K562 (cell line): ENCODE measurements around the gene SIT1. TPM values are rescaled to one million over a fixed set of nuclear protein-coding genes. Genes with fewer than 3 reads are reported as not detected.

ENCODE experiments used
- ATAC-seq: fragments of 200-7000 bp; cut with Tn5 transposase; 3 replicates; pipeline ENCODE4 v1.9.1; 2020; ENCODE audit warnings: moderate library complexity
- BruUV-seq: library from RNA; stranded (reverse); fragments of 400-500 nt; replicated peaks from 2 replicates; lab custom pipeline; 2021; lab: Mats Ljungman, UMichigan
- CTCF ChIA-PET: fragments of 300-600 bp; formaldehyde crosslinking; extraction: SDS; loops from one replicate; lab custom pipeline; 2021; ENCODE audit warnings: low intra/inter-chr PET ratio; lab: Yijun Ruan, JAX
- POLR2A ChIA-PET: fragments of 300-600, 350-650 bp; sonication (Branson Sonifier 250); formaldehyde crosslinking; extraction: SDS; loops from one replicate; lab custom pipeline; 2021; ENCODE audit warnings: antibody characterized with exemption, inconsistent platforms; lab: Yijun Ruan, JAX
- DNase-seq, 4 experiments: peaks; one replicate each; pipeline versions ENCODE4 v3.0.0 to v3.0.0-alpha.2; 2011 to 2018; ENCODE audit warnings: low spot score in 3 of 4, mixed read lengths in 3 of 4; ENCODE audit errors: extremely low read depth in 1 of 4
- FAIRE-seq: peaks from 2 replicates; lab custom pipeline; 2011; peaks lifted over from hg19 to GRCh38; lab: Jason Lieb, UNC
- H2AFZ ChIP-seq: 2 replicates; pipeline ENCODE4 v1.6.0; 2011; ENCODE audit warnings: low read depth, low read length, control low read depth, inconsistent platforms
- H3K27ac ChIP-seq: fragments of 200-600 bp; 3 replicates; pipeline ENCODE4 v1.8.0; 2011; ENCODE audit warnings: low read depth, mild to moderate bottlenecking, control low read depth, inconsistent platforms, low read length, moderate library complexity, mixed read lengths; ENCODE audit errors: extremely low read depth
- H3K27me3 ChIP-seq, 2 experiments: fragments of 300-600 bp in 1 of 2; 2 replicates in 1 of 2; 3 replicates in 1 of 2; pipeline versions ENCODE4 v1.6.0 to v1.8.0; 2011; ENCODE audit warnings: inconsistent platforms in 2 of 2, low read length in 2 of 2, mild to moderate bottlenecking in 1 of 2, mixed read lengths in 1 of 2, moderate library complexity in 1 of 2; ENCODE audit not compliant: control insufficient read depth in 2 of 2, insufficient read depth in 2 of 2
- H3K36me3 ChIP-seq: fragments of 300-600 bp; 3 replicates; pipeline ENCODE4 v1.8.0; 2011; ENCODE audit warnings: mild to moderate bottlenecking, low read length, inconsistent platforms; ENCODE audit not compliant: control insufficient read depth, insufficient read depth
- H3K4me1 ChIP-seq, 2 experiments: fragments of 200-600 bp in 1 of 2; replicated peaks in 1 of 2; 2 replicates in 1 of 2; 3 replicates in 1 of 2; pipeline versions ENCODE4 v1.5.1 to v1.8.0; 2011; ENCODE audit warnings: inconsistent platforms in 2 of 2, low read length in 2 of 2, mild to moderate bottlenecking in 1 of 2, mixed read lengths in 1 of 2, moderate library complexity in 1 of 2; ENCODE audit not compliant: control insufficient read depth in 2 of 2, insufficient read depth in 2 of 2
- H3K4me2 ChIP-seq: 2 replicates; pipeline ENCODE4 v1.6.1; 2011; ENCODE audit warnings: low read length, control low read depth, inconsistent platforms, mixed read lengths; ENCODE audit not compliant: insufficient read depth
- H3K4me3 ChIP-seq: fragments of 200-600 bp; sonication (generic), shearing (Covaris generic); 2 replicates; pipeline ENCODE4 v1.5.1; 2016; ENCODE audit warnings: control low read depth, inconsistent platforms
- H3K79me2 ChIP-seq: fragments of 200-600 bp; 3 replicates; pipeline ENCODE4 v1.8.0; 2011; ENCODE audit warnings: low read length, inconsistent platforms; ENCODE audit not compliant: control insufficient read depth, insufficient read depth
- H3K9ac ChIP-seq, 2 experiments: 2 replicates each; pipeline versions ENCODE4 v1.6.0 to v1.6.1; 2011; ENCODE audit warnings: low read depth in 2 of 2, low read length in 2 of 2, control low read depth in 1 of 2, inconsistent platforms in 1 of 2, mild to moderate bottlenecking in 1 of 2, mixed read lengths in 1 of 2; ENCODE audit not compliant: insufficient read depth in 1 of 2
- H3K9me1 ChIP-seq: one replicate; pipeline ENCODE4 v1.6.0; 2011; ENCODE audit warnings: inconsistent platforms, mild to moderate bottlenecking, low read length, moderate library complexity; ENCODE audit not compliant: control insufficient read depth, insufficient read depth
- H3K9me3 ChIP-seq: replicated peaks from 2 replicates; pipeline ENCODE4 v1.5.1; 2011; ENCODE audit warnings: low read depth, low read length, inconsistent platforms; ENCODE audit not compliant: control insufficient read depth, insufficient read depth
- H4K20me1 ChIP-seq: replicated peaks from 2 replicates; pipeline ENCODE4 v1.6.1; 2011; ENCODE audit warnings: low read length, inconsistent platforms, mixed read lengths; ENCODE audit not compliant: control insufficient read depth, insufficient read depth
- CTCF ChIP-seq, 3 experiments: IDR thresholded peaks in 2 of 3; conservative IDR thresholded peaks in 1 of 3; 2 replicates each; pipeline ENCODE4 v1.5.1; 2011 to 2012; ENCODE audit warnings: low read length in 3 of 3, mild to moderate bottlenecking in 3 of 3, control low read depth in 2 of 3, improper control_type of control experiment in 1 of 3, inconsistent platforms in 1 of 3, low read depth in 1 of 3, mixed read lengths in 1 of 3, moderate library complexity in 1 of 3; ENCODE audit not compliant: insufficient read depth in 2 of 3
- DACH1 ChIP-seq: fragments of 450-650 bp; IDR thresholded peaks from 2 replicates; pipeline ENCODE4 v1.6.1; 2018; ENCODE audit not compliant: partially characterized antibody
- KDM1A ChIP-seq, 2 experiments: fragments of 450-650 bp; IDR thresholded peaks; 2 replicates each; pipeline ENCODE4 v1.6.1; 2016; ENCODE audit warnings: mild to moderate bottlenecking in 2 of 2
- PURB ChIP-seq: sonication (generic); formaldehyde crosslinking; IDR thresholded peaks from 2 replicates; pipeline ENCODE4 v1.9.0; 2021; ENCODE audit warnings: low read depth, mild to moderate bottlenecking, missing genetic modification reagents
- RUNX1 ChIP-seq: sonication (generic); IDR thresholded peaks from 2 replicates; pipeline ENCODE4 v1.6.1; 2016; ENCODE audit warnings: antibody characterized with exemption, low read depth
- SMC3 ChIP-seq: conservative IDR thresholded peaks from 2 replicates; pipeline ENCODE4 v1.6.1; 2011; ENCODE audit warnings: low read depth, low read length, improper control_type of control experiment; ENCODE audit not compliant: insufficient read depth
- U2AF2 ChIP-seq: fragments of 200-400 bp; formaldehyde crosslinking; optimal IDR thresholded peaks from 2 replicates; pipeline ENCODE3; 2017; ENCODE audit warnings: low read depth, mild to moderate bottlenecking, low read length
- ZNF133 ChIP-seq: fragments of 250-450 bp; sonication (Bioruptor Pico); IDR thresholded peaks from 2 replicates; pipeline ENCODE4 v1.4.0; 2020; ENCODE audit warnings: mild to moderate bottlenecking
- ZNF398 ChIP-seq: fragments of 250-450 bp; sonication (Bioruptor Pico); IDR thresholded peaks from 2 replicates; pipeline ENCODE4 v1.8.0; 2021; ENCODE audit warnings: moderate library complexity, mild to moderate bottlenecking, inconsistent platforms
- ZNF561 ChIP-seq: fragments of 450-650 bp; formaldehyde crosslinking; conservative IDR thresholded peaks from 2 replicates; pipeline ENCODE4 v1.4.0; 2020; ENCODE audit warnings: mild to moderate bottlenecking, moderate library complexity
- ZNF699 ChIP-seq: fragments of 250-450 bp; sonication (Bioruptor Pico); IDR thresholded peaks from 2 replicates; pipeline ENCODE4 v1.8.0; 2021; ENCODE audit warnings: mild to moderate bottlenecking, moderate library complexity; ENCODE audit not compliant: insufficient replicate concordance
- WGBS: fragments of 100-300 bp; shearing (Covaris generic); methylation state at CpG from one replicate; pipeline ENCODE4 v1.1.6; 2016; ENCODE audit warnings: low coverage, mixed read lengths; ENCODE audit not compliant: insufficient coverage; ENCODE audit errors: missing lambda C conversion rate; 5-methylcytosine and 5-hydroxymethylcytosine counted together
- in situ Hi-C: fragments of 300-500 bp; cut with MboI; formaldehyde crosslinking; loops from 4 replicates; pipeline ENCODE4 v1.15.0; 2018; ENCODE audit warnings: inconsistent platforms, mixed read lengths
- intact Hi-C: fragments of 100-400 bp; cut with micrococcal nuclease; formaldehyde crosslinking; loops from 2 replicates; pipeline ENCODE4 v1.14.2; 2022
- polyA plus RNA-seq, 8 experiments: library from polyadenylated mRNA; depleted of rRNA in 4 of 8; stranded (reverse) in 5 of 8; unstranded in 3 of 8; fragments of >200 nt; fragmentation: Nextera tagmentation in 2 of 8; fragmentation: Illumina TruSeq in 1 of 8; extraction: Ambion mirVana in 2 of 8; extraction: Trizol in 1 of 8; gene quantifications; 2 replicates each; pipeline versions ENCODE4 v1.2.1 to v1.2.3, GENCODE V29; 2011 to 2014; ENCODE audit warnings: inconsistent platforms in 1 of 8, missing spikeins in 1 of 8
- total RNA-seq, 7 experiments: library from RNA; depleted of rRNA in 6 of 7; stranded (reverse); fragments of >200 nt in 6 of 7; fragmentation: Illumina TruSeq in 2 of 7; extraction: Trizol in 2 of 7; gene quantifications; 2 replicates each; pipeline versions ENCODE4 v1.2.1 to v1.2.3, GENCODE V29; 2011 to 2021; ENCODE audit warnings: low replicate concordance in 1 of 7
- TF ChIP-seq, protein P1 (sequence below): fragments of 450-650 bp; formaldehyde crosslinking; IDR thresholded peaks from 2 replicates; pipeline ENCODE4 v1.4.0; 2022; ENCODE audit warnings: missing genetic modification characterization

Gene SIT1
- total and polyA plus RNA-seq, 9 of the 15 experiments (the other 6 are each of a cell fraction or from before 2014, with no cell fraction given), result not detected

GRCh38 chr9:35697486-35697885 lies 46.8 kb upstream of the SIT1 start (continued):
- TF ChIP-seq ZNF398 (CRISPR knock-in tag) (no peak), ZNF561 (CRISPR knock-in tag) (no peak), KDM1A (IDR thresholded peaks at IDR 0.05) (no peak), DACH1 (no peak)
- TF ChIP-seq, protein P1, sequence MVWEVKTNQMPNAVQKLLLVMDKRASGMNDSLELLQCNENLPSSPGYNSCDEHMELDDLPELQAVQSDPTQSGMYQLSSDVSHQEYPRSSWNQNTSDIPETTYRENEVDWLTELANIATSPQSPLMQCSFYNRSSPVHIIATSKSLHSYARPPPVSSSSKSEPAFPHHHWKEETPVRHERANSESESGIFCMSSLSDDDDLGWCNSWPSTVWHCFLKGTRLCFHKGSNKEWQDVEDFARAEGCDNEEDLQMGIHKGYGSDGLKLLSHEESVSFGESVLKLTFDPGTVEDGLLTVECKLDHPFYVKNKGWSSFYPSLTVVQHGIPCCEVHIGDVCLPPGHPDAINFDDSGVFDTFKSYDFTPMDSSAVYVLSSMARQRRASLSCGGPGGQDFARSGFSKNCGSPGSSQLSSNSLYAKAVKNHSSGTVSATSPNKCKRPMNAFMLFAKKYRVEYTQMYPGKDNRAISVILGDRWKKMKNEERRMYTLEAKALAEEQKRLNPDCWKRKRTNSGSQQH (CRISPR knock-in tag), result no peak

GRCh38 chr9:35696520-35697215 lies 45.9 kb upstream of the SIT1 start:
- no peaks in the 10 kb centered on the region for H3K9me3 ChIP-seq
- peak; percentile 81 for FAIRE-seq
- peaks cover 60% of the 10 kb centered on the region for H3K36me3 ChIP-seq
- peak; percentile 59 to 70 (median 69) for DNase-seq
- no peak overlapping the region for H3K4me2 ChIP-seq
- no peaks in the 10 kb centered on the region; a peak in 3 of 5 replicates for H3K4me1 ChIP-seq
- no peak overlapping the region for H3K4me3 ChIP-seq
- CTCF ChIA-PET, result no interaction called here
- BruUV-seq, result no TSS peak
- POLR2A ChIA-PET, result interaction anchor here (0.5 to 1.9 kb wide), 12 partner anchors 9 to 263 kb away, joined by 3 to 8 read pairs (median 3); partner anchors contain the start of genes CCDC107, CREB3, RMRP and TLN1
- in situ Hi-C loops (no loop called here), intact Hi-C loops (loop anchor here (2.0 to 5.0 kb wide), 2 partner anchors 32 to 39 kb away; partner anchors contain the start of genes CCDC107 and RMRP)
- WGBS, result 29% methylated on average over 9 of the region's 9 CpGs
- H2AFZ ChIP-seq, result no peak overlapping the region
- H3K27me3 ChIP-seq, result no peaks in the 10 kb centered on the region
- no peaks in the 10 kb centered on the region for H3K79me2 ChIP-seq
- H3K9ac ChIP-seq, result no peak overlapping the region
- no peaks in the 10 kb centered on the region for H3K9me1 ChIP-seq
- ATAC-seq, result peak; percentile 96
- no peaks in the 10 kb centered on the region for H4K20me1 ChIP-seq
- no peak overlapping the region for H3K27ac ChIP-seq
- no peak for TF ChIP-seq ZNF699
- TF ChIP-seq RUNX1, result no peak
- TF ChIP-seq U2AF2, result no peak
- no peak for TF ChIP-seq ZNF133 (CRISPR knock-in tag)
- TF ChIP-seq SMC3, result peak; percentile 47
- TF ChIP-seq CTCF (IDR thresholded peaks at IDR 0.05 in 2 of 3, conservative IDR thresholded peaks at IDR 0.05 in 1 of 3; ENCODE audit: insufficient read depth in 2 of 3, low read depth in 1 of 3, low read length in 3 of 3), result peak; percentile 75 to 85 (median 78)
- TF ChIP-seq PURB (CRISPR knock-in tag), result no peak
